22Rv1 (cell line): ENCODE results near the gene ME3.

Source experiments
- CTCF ChIP-seq: fragments of 450-650 bp; IDR thresholded peaks from 2 replicates; pipeline ENCODE4 v1.5.1; 2017; ENCODE audit warnings: mild to moderate bottlenecking
- ZFX ChIP-seq: fragments of 450-650 bp; IDR thresholded peaks from 2 replicates; pipeline ENCODE4 v1.6.1; 2017; ENCODE audit warnings: antibody characterized with exemption, borderline replicate concordance

DNA sequence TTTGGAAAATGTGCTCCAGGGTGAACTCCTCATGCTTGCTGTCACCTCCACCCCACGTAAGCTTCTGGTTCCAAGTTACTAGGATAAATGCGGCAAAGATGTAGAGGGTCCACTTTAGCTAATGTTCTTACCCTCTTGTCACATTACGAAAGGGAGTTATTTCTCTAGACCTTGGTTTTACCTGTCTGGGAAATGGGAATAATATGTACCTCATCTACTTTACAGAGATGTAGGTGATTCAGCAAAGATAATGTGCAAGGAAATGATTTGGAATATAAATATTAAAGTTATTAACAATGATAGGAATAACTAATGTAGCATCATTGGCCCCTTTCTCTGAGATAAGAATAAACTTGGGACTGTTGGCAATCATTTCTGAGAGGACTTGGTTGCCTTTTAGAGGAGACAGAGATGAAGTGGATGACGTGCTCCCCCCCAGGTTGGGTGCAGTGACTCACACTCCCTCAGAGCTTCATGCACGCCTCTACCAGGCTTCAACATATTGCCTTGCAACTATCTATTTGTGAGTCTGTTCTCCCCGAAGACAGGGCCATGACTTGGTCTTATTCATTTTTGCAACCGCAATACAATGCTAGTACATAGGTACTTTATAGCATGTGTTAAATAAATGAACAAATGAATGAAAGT is 97.1 kb downstream of the ME3 start:
- TF ChIP-seq CTCF, result no peak
- TF ChIP-seq ZFX, result no peak
